D341Med (cell line): ENCODE results near the gene BRWD1.
A peak's percentile ranks its signal among the peaks of the same experiment; 100 is the strongest.

Source experiments
- DNase-seq: peaks from one replicate; pipeline ENCODE4 v3.0.0; 2012; ENCODE audit warnings: low spot score

BRWD1 gene

DNA sequence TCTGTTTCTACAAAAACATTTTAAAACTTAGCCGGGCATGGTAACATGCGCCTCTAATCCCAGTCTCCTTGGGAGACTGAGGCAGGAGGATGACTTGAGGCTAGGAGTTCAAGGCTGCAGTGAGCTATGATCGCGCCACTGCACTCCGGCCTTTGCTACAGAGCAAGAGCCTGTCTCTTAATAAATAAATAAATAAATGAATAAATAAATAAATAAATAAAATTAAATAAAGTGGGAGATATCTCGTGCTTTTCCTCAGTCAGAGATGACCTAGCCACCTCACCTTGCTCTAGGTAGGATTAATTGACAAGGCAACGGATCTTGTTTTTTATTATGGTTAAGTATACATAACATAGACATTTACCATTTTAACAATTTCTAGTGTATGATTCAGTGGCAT is 14.3 kb upstream of the BRWD1 start:
- no peak for DNase-seq

DNA sequence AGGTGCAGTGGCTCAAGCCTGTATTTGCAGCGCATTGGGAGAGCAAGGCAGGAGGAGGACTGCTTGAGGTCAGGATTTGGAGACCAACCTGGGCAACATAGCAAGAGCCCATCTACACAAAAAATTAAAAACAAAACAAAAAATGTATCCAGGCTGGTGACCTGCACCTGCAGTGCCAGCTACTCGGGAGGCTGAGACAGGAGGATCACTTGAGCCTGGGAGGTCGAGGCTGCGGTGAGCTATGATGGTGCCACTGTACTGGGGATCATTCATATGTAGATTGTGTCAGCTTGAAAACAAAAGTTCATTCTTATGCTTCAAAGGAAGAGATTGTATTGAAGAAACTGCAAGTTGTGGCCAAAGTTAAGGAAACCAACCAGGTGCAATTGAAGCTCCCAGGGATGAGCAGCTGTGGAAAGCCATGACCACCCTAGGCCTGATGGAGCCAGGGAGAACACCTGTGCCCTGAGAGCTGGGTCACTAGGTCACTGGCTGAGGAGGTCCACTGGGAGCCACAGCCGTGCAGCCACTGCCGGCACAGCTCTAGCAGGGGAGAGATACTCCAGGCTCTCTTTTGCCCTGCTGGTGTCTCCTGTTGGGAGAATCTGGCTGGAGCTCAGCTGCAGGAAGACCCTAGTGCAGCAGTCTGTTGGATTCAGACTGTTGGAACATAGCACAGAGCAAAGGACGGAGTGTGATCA is 13.3 kb upstream of the BRWD1 start:
- no peak for DNase-seq

DNA sequence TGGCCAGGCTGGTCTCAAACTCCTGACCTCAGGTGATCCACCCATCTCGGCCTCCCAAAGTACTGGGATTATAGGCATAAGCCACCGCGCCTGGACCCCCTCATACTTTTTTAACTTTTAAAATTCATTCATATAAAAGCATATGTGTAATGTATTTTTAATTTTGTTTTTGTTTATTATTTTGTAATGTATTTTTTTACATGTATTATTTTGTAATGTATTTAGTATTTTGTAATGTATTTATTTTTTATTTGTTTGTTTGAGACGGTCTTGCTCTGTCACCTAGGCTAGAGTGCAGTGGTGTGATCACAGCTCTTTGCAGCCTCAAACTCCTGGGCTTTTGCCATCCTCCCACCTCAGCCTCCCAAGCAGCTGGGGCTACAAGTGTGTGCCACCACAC is 12.0 kb upstream of the BRWD1 start:
- DNase-seq, result no peak

DNA sequence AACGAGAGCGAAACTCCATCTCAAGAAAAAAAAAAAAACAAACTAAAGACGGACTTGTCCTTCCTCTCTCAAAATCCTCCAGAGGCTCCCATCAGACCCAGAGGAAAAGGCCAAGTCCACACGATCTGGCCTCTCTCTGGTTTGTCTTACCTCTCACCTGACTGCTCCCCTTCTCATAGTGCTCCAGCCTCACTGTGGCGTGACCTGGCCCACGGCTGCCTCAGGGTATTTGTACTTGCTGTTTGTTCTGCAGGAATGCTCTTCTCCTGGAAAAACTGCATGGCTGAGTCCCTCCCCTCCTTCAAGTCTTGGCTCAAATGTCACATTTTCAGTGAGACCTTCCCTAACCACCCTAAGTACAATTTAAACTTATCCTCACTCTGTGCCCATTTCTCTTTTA is 8.0 kb upstream of the BRWD1 start:
- DNase-seq, result no peak

DNA sequence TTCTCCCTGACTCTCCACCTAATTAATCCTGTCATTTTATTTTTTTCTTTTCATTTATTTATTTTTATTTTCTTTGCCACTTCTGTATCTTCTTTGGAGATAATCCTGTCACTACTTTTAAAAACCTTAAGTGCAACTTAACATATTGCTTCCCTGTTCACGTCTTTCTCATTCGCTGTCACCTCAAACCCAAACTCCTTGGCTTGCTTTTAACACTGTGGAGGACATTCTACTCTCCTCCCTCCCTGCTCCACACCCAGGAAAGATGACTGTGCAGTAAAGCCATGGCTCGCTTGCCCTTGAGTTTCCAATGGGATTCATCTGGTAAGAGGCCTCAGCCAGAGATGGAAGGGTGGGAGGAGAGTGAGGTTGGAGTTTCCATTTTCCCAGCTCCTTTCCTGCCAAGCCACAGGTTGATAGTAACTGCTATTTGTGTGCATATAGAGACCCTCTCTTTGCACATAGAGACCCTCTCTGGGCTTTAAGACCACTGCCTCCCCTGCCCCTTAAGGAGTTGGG is 6.4 kb upstream of the BRWD1 start:
- DNase-seq, result no peak

DNA sequence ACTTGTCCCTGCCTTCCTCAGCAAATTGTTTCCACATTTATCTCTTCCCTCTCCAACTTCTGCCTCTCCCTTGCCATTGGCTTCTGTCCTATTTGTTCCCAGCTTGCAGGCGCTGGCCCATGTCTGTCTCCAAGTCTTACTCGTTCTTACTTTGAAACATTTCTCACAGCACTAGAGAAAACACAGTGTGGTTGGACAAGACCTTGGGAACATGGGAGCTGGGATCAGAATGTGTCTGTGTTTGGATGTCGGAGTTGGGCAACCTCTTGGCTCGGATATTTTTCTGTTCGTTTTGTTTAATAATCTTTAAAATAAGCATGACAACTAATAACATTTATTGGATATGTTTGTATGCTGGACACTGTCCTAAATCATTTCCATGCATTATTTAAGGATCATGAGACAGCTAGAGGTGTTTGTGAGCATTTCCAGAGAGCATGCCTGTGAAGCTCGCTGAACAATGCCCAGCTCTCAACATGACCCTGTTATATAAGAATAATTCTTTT is 5.9 kb upstream of the BRWD1 start:
- no peak for DNase-seq

DNA sequence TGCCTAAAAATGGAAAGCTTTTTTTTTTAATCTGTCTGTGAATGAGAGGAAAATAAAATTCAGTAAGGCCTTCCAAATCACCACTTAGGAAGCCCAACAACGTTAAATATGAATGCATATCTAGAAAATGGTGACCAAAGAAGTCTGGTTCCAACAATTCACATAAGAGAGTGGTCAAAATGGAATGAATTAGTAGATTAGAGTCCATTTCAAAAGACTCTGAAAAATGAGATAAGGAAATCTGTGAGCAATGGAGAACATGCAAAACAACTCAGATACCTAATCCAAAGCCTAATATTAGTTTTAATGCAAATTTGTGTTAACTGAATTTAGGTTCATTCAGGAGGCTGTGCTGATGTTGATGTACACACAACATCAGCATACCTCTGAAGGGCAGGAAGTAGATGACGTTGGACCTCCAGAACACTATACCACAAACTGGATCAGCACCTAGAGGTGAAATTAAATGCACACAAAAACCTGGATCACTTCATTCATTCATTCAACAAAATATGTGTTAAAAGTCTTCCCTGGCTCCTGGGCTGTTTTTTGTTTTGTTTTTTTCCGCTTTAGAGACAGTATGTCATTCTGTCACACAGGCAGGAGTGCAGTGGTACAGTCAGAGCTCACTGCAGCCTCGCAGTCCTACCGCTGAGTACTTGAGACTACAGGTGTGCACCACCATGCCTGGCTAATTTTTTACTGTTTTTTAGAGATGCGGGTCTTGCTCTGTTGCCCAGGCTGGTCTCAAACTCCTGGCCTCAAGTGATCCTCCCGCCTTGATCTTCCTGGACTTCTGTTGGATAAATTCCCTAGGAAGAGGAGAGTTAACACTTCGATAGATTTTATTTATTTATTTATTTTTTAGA is 4.9 kb upstream of the BRWD1 start:
- no peak for DNase-seq

DNA sequence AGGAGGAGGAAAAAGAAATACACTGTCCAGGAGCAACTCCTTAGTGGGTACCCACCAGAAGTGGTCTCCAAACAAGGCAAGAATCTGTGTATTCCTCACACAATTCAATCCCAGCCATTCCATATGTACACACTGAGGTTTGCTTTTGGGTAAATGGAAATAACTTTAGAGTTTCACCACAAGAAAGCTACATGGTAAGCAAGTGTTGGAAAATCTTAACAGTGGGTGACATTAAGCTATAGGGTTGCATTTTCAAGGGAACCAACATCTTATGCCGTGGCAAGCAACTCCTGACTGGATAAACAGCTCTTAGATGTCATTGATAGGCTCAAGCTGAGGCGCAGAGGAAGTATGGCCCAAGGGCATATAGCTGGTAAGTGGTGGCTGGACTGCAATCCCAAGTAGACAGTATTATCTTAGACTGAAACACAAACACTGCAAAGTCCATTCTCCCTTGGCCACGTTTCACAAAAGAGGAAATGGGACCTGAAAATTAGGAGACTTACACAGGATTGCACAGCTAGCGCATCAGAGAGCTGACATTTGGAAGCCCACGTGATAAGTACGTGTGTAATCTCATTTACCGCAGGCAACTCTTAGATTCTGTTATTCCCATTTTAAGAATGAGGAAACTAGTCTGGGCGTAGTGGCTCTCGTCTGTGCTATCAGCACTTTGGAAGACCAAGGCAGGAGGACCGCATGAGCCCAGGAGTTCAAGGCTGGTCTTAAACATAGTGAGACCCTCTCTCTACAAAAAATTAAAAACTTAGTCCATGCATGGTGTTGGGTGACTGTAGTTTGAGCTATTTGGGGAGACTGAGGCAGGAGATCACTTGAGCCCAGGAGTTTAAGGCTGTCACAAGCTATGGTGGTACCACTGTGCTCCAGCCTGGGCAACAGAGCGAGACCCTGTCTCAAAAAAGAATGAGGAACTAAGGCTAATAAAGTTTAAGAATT is 4.0 kb upstream of the BRWD1 start:
- DNase-seq, result no peak

DNA sequence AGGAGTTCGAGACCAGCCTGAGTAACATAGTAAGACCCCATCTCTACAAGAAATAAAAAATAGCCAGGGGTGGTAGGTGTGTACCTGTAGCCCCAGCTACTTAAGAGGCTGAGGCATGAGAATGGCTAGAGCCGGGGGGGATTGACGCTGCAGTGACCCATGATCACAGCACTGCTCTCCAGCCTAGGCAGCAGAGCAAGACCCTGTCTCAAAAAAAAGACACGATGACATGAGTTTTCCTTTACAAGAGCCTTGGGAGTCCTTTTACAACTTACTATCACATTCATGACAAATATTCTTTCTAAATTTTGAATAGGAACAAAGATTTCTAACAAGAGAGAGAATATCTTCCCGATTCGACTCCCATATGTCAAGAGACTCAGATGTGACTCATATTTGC is 3.3 kb upstream of the BRWD1 start:
- no peak for DNase-seq

DNA sequence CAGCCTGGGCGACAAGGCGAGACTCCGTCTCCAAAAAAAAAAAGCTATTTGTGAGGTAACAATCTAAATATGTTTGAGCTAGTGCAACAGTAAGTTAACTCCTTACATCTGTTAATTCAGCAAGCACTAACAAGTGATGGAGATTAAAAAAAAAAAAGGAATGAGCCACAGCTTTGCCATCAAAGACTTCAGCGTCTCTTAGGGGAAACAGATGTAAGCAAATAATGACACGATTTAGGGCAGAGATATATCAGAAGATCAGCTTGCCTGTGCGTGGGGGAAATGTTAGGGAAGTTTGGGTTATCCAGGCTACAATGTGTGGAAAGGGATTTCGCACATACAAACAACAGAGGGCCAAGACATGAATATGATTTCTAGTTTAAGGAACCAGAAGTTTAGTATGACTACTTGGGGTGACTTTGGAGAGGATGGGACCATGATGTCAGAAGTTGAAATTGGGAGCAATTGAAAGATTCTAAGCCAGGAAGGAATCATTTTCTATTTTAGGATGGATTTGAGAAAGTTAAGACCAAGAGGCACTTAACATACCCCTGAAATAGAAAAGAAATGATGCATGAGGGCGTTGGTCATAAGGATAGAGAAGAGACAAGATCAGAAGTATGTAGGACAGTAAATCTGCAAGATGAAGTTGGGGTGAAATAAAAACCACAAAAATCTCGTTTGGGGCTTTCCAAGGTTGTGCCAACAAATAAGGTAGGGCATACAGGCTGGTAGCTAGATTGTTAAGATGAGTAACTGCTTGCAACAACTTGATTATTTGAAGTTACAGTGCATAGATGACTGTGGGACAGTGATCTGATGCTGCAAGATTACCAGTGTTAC is 2.4 kb upstream of the BRWD1 start:
- DNase-seq, result no peak

DNA sequence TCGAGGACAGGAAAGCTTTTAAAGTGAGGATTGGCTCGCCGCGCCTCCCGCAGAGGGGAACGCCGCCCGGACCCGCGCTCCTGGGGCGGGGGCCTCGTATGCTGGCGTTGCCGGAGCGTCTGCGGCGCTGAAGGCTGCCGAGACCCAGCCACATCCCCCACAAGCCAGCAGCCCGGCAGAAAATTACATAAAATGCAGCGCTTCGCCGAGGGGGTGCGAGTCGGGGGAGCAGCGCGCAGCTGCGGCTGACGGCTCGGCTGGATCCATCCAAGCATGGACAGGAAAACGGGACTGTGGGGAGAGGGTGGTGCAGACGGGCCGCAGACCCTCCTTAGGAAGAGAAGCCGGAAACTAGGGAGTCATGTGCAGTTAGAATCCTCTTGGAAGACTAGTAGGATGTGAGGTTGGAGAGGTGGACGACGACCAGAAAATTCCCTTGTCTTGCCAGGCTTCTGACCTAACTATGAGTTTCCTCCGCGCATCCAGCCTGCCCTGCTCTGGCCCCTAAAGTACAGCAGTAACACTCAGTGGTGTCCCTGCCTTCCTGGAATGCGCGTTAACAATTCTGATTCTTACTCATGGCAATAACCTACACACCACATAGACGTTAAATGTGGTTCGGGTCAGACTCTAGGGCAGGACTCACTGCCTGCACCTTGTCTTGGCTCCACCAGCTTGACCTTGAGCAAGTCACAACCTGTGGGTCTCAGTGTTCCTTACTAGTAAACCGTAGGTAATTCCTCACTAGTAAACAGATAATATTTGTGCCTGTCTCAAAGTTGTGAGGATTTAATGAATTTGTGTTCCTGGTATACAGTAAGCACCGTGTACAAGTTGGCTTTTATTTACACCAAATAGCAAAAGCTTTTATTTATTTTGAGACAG is 953 bp upstream of the BRWD1 start:
- no peak for DNase-seq

DNA sequence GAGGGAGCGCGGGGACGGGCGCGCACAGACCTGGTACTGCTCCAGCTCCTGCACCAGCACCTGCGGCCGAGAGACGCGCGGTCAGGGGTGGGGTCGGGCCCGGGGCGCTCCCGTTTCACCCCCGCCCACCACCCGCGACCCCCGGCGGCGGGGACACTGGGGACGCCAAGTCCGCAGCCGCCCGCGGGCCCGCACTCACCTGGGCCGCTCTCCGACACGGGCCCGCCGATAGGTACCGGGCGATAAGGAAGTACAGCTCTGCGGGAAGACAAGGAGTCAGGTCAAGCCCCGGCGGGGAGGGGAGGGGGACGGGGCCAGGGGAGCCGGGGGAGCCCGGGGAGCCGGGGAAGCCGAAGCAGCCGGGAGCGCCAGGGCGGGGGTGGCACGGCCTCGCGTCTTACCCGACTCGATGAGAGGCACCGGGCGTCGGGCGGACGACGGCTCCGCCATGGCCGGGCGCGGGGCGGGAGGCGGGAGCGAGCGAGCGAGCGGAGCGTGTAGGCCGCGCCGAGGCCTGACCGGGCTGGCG is 326 bp downstream of the BRWD1 start:
- DNase-seq, result peak; percentile 56

DNA sequence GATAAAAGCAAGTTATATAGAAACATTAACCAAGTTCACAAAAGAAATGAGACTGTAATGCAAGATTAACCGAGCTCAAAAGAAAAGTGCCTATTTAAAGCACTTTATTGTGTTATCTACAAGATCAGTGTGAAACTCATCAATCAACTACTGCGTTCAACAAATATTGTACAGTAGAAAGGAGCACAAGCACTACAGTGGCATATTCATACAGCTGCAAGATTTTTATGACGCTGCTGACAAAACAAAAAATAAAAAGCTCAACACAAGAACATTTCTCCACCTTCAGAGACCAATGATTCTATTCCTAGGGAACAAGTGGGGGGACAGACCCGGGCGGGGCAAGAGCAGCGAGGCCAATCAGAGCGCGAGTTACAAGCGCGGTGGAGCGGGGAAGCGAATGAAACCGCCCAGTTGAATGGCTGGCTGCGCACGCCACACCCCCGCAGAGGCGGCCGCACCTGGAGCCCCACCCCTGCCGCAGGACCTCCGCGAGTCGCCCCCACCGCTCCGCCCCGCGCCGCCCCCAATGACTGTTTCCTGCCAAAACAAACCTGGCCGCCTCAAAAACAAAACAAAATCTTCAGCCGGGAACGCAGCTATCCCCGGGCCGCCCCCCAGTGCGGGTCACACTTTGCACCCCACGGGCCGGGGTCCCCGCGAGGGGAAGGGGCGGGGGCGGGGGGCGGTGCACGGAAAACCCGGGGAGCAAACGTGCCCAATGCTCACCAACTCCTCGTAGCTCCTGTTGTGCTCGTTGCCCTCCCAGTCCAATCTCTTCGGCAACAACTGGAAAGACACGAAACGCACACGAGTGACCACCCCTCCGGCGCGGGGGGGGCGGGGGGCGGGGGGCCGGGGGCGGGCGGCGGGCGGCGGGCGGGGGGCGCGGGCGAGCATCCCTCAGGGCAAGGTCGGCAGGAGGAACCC is 1.1 kb downstream of the BRWD1 start:
- DNase-seq, result peak; percentile 99

DNA sequence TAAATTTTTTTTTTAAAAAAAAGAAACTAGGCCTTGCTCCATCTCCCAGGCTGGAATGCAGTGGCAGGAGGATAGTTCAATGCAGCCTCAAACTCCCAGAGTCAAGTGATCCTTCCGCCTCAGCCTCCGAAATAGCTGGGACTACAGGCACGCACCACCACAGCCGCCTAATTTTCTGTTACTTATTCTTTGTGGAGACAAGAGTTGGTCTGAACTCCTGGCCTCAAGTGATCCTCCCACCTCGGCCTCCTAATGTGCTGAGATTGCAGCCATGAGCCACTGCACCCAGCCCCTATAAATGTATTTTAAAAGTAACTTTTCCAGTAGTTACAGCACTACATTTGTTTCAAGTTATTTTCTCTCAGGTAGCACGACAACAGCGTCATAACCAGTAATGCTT is 2.3 kb downstream of the BRWD1 start:
- no peak for DNase-seq

DNA sequence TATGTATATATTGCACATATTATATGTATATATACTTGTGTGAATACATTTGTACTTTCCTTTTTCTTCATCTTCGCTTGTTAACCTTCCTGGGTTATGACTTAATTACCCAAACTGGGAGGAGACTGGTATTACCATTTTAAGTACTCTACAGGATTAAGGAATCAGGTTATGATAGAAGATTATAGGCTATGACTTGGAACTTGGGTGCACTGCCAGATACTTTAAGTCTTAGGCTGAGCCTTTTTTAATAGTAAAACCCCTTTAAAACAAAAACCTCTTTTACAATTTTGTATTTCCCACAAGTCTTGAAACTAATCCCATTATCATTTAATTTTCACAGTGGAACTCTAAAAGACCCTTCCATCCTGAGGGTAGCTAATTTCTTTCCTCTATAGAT is 6.0 kb downstream of the BRWD1 start:
- peak; percentile 47 for DNase-seq

DNA sequence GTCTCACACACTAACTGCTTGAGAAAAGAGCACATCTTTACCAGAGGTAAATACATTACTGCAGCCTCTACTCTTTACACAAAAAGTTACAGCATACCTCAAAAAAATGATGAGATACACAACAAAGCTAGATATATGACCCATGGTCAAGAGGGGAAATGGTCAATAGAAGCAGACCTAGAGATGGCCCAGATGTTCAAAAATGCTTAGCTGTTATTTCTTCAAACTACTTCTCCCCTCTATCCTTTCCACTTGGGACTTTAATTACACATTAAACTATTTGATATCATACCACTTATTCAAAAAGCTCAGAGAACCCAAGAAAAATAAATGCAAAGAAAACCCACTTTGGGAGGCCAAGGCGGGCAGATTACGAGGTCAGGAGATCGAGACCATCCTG is 12.8 kb downstream of the BRWD1 start:
- DNase-seq, result no peak

DNA sequence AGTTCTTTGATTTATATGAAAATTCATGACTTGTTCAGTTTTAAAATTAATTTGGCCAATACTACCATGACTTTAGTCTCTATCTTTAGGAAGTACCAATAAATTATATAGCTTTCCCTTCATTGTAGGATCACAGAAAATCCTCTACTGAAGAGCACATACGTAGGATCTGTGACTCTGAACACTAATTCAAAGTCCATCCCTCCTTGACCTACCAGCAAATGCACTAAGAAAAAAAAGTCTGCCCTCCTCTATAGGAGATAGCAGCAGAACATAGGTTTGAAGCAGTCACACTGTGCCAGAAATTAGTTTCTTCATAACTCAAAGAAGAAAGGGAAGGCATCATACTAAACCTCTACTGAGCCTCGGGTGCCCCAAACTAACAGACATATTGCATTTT is 16.5 kb downstream of the BRWD1 start:
- DNase-seq, result no peak

DNA sequence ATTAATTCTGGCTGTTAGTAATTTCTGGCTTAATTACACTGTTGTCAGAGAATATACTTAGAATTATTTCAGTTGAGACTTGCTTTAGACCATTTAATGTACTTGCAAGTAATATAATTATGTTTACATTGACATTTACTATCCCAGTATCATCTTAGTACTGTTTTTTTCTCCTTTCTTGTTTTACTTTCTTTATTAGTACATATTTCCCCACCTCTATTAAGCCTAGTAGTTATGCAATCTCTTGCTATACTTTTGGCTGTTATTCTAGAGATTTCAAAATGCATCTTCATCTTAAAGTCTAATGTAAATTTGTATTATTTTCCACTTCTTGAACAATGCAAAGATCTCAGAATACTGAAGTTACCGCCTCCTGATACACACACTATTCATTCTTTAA is 24.4 kb downstream of the BRWD1 start:
- DNase-seq, result no peak

DNA sequence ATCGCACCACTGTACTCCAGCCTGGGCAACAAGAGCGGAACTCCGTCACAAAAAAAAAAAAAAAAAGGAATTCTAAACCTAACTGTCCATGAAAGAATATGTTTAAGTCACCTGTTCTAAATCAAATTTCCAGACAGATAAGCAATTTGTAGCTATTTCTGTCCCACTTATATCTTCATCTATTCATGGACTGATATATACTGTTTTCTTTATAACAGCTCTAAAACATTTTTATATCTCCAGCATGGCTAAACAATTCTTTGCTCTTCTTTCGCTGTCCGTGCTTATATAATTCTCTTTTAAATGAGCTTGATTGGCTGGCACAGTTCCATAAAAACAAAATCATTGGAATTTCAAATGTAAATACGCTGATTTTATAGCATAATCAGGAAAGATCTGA is 30.5 kb downstream of the BRWD1 start:
- no peak for DNase-seq
